GM12878 (cell line): ENCODE measurements around the gene RAD51B. TPM values are rescaled to one million over a fixed set of nuclear protein-coding genes. Genes with fewer than 3 reads are reported as not detected.

Experiments
- ASH2L ChIP-seq: fragments of 300-600, 200-600 bp; sonication (generic); IDR thresholded peaks from 2 replicates; pipeline ENCODE4 v1.6.1; 2017; ENCODE audit warnings: low read depth, mild to moderate bottlenecking, borderline replicate concordance
- CBX3 ChIP-seq: fragments of 200-600 bp; sonication (generic); IDR thresholded peaks from 2 replicates; pipeline ENCODE4 v1.6.1; 2016; ENCODE audit warnings: low read depth, borderline replicate concordance
- PAX8 ChIP-seq: fragments of 450-650 bp; IDR thresholded peaks from 2 replicates; pipeline ENCODE4 v1.6.1; 2017; ENCODE audit warnings: mild to moderate bottlenecking, moderate library complexity
- RELA ChIP-seq: fragments of 450-650 bp; IDR thresholded peaks from 2 replicates; pipeline ENCODE4 v1.8.0; 2014; ENCODE audit warnings: borderline replicate concordance; ENCODE audit not compliant: partially characterized antibody
- REST ChIP-seq: IDR thresholded peaks from 2 replicates; pipeline ENCODE4 v1.6.1; 2012; ENCODE audit warnings: mild to moderate bottlenecking, low read depth, low read length
- SP1 ChIP-seq: IDR thresholded peaks from one replicate; pipeline ENCODE4 v1.6.1; 2011; ENCODE audit warnings: low read depth, low read length
- ZBTB33 ChIP-seq: fragments of 450-650 bp; IDR thresholded peaks from 2 replicates; pipeline ENCODE4 v1.6.1; 2017; ENCODE audit warnings: mild to moderate bottlenecking
- ZNF207 ChIP-seq: fragments of 450-650 bp; IDR thresholded peaks from 2 replicates; pipeline ENCODE4 v1.6.1; 2014; ENCODE audit warnings: antibody characterized with exemption, mild to moderate bottlenecking, borderline replicate concordance
- polyA plus RNA-seq, 11 experiments: library from polyadenylated mRNA; depleted of rRNA in 4 of 11; unstranded in 6 of 11; stranded (reverse) in 5 of 11; fragments of >200 nt; fragmentation: Nextera tagmentation in 4 of 11; fragmentation: Illumina TruSeq in 1 of 11; extraction: Ambion mirVana in 4 of 11; extraction: Trizol in 1 of 11; gene quantifications; 1 replicate in 1 of 11; 2 replicates in 10 of 11; pipeline versions ENCODE4 v1.2.1 to v1.2.3, GENCODE V29; 2011 to 2016; ENCODE audit warnings: inconsistent platforms in 2 of 11, missing spikeins in 2 of 11, low read depth in 1 of 11
- total RNA-seq, 4 experiments: library from RNA; depleted of rRNA in 3 of 4; stranded (reverse); fragments of >200 nt in 3 of 4; fragmentation: Illumina TruSeq in 1 of 4; extraction: Trizol in 1 of 4; gene quantifications; 2 replicates each; pipeline versions ENCODE4 v1.2.1 to v1.2.3, GENCODE V29; 2013 to 2021

Gene RAD51B
- total and polyA plus RNA-seq, 10 of the 15 experiments (the other 5 are each of a cell fraction or from before 2014, with no cell fraction given) = 9.8 to 26.8 (median 21.3) TPM

- no peak for TF ChIP-seq ZBTB33
- no peak for TF ChIP-seq REST
- TF ChIP-seq CBX3 = no peak
- no peak for TF ChIP-seq PAX8
- TF ChIP-seq ZNF207 = no peak
- no peak for TF ChIP-seq SP1
- no peak for TF ChIP-seq RELA
- no peak for TF ChIP-seq ASH2L
Observed at GRCh38 chr14:68564826-68565759, 745.5 kb downstream of the RAD51B start (continued).
